NCI-H1417 (cell line): ENCODE data around the gene MTG2.

Source experiments
- DNase-seq, 3 experiments: peaks; one replicate each; lab custom pipeline; 2025; lab: John Stamatoyannopoulos, UW

MTG2 gene, protein sequence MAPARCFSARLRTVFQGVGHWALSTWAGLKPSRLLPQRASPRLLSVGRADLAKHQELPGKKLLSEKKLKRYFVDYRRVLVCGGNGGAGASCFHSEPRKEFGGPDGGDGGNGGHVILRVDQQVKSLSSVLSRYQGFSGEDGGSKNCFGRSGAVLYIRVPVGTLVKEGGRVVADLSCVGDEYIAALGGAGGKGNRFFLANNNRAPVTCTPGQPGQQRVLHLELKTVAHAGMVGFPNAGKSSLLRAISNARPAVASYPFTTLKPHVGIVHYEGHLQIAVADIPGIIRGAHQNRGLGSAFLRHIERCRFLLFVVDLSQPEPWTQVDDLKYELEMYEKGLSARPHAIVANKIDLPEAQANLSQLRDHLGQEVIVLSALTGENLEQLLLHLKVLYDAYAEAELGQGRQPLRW

DNA sequence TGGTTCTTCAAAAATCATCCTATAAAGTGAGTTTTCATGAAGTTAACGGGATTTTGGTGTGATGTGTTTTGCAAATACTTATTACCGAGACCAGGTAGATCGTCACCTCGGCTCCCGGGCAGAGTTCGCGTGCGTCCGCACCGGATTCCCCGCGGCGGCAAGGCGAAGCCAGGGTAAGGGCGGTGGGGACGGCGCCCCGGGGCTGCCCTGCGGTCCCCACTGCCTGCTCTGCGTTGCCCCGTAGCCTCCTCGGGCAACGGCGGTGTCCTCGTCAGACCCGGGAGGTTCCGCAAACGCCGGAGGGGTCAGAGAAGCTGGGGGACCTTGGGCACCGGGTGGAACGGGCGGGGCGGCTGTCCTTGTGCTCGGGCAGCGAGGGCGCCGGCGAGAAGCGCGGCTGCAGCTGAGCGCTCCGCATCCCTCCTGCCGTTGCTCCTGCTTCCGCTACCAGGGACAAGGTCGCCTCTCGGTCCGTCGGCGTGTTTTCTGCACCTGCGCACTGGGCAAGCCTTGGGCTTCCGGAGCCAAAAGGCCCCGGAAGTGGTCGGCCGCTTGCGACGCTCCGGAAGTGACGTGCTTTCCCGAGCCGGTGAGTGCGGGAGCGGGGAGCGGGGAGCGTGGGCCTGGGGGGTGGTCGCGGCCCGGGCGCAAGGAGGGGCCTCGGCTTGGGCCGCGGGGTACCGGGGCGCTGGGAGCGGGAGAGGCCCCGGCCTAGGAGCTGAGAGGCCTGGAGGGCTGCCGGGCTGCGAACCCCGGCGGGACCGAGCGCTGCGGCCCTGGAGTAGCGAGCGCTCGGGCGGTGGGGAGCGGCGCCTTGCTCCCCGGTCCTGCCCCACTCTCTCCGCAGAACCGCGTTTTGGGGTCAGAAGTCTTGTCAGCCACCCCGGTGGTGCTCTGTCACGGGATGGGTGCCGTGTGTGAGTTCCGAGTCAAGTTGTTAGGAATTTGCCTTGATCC lies at the start of gene MTG2:
MTG2 (plus strand) TSS at position 560 of the 957 bp plus-strand sequence. CDS start 10,393 bp downstream, outside the sequence.
- peak; percentile 98 for DNase-seq

DNA sequence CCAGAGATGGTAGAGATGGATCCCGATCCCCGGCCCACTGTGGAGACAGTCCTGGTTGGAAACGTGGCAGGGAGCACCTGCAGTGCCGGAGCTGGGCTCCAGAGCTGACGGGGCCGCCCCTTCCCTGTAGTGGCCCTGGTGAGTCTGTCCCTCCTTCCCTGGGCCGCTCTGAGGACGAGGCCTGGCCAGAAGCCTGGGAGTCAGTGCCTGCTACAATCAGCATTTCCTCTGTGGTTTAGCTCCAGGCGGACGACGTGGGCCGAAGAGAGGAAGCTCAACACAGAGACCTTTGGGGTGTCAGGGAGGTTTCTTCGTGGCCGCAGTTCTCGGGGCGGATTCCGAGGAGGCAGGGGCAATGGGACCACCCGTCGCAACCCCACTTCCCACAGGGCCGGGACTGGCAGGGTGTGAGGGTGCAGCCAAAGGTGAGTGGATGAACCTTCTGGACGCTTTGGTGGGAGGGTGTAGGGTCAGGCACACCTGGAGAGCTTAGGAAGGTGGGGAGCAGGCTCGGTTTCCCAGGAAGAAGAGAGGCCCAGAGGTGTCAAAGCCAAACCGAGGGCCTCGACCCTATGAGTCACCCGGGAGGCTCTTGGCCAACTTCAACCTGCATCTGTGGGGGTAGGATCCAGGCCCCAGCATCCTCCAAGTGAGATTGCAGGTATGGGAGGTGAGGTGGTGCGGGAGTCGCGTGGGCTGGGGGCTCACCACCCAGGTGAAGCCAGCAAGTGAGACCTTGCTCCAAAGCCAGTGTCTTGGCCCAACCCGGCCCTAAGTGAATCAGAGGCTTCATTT lies 49.6 kb upstream of the MTG2 start:
- no peak for DNase-seq

DNA sequence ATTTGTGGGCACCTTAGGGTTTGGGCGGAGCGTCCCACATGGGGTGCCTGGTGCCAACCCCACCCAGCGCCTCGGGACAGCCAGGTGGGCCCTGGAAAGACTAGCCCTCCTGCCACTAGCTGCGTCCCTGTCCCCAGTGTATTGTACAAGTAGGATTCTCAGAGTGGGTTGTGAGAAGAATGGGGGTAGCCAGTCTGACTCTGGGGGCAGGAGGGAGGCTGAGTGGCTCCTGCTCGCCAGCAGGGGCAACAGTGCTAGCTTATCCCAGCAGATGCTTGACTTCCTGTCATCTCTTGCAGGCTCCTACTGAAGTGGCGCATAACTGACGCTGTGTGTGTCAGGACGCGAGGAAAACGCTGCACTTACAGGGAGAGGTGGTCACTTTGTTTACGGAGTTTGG lies 49.0 kb upstream of the MTG2 start:
- DNase-seq, result no peak

DNA sequence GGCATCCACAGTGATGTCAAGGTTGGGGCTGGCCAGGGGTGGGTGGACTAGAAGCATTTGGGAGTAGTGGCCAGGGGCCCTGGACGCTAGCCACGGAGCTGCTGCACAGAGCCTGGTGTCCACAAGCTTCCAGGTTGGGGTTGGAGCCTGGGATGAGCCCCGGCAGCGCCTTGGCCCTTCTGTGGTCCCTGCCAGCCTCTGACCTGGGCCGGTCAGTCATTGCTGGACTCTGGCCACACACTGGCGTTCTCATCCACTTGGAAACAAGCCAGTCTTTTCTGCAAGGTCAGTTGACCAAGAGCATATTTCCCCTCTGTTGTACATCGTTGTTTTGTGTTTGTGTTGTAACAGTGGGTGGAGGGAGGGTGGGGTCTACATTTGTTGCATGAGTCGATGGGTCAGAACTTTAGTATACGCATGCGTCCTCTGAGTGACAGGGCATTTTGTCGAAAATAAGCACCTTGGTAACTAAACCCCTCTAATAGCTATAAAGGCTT lies 48.0 kb upstream of the MTG2 start:
- no peak for DNase-seq

DNA sequence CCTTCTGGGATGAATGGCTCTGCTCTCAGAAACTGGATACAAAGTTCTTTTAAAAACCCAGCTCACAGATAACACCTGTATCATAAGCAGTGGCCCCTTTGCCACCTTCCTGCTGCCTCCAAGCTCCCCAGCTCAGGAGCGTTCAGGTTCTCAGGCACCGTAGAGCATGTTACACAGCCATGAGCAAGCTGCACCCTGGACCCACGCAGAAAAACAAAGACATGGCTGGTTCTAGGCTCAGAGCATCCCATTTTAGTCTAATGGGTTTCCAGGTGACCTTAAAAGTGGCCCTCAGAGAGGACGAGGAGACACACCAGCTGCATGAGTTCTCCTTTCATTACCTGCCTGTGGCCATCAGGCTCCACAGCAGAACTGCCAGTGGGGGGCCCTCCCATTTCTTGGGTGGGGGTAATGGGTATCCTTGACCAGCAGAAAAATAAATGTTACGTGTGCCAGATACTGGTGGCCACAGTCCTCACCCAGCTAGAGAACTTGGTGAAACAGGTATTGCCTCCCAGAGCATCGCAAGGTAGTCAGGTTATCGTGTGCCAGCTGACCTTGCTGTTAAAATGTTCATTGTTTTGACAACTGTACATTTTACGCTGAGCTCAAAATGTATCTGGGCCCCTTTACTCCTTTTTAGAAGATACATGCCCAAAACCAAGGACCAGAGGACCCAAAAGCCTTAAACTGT lies 47.1 kb upstream of the MTG2 start:
- no peak for DNase-seq

DNA sequence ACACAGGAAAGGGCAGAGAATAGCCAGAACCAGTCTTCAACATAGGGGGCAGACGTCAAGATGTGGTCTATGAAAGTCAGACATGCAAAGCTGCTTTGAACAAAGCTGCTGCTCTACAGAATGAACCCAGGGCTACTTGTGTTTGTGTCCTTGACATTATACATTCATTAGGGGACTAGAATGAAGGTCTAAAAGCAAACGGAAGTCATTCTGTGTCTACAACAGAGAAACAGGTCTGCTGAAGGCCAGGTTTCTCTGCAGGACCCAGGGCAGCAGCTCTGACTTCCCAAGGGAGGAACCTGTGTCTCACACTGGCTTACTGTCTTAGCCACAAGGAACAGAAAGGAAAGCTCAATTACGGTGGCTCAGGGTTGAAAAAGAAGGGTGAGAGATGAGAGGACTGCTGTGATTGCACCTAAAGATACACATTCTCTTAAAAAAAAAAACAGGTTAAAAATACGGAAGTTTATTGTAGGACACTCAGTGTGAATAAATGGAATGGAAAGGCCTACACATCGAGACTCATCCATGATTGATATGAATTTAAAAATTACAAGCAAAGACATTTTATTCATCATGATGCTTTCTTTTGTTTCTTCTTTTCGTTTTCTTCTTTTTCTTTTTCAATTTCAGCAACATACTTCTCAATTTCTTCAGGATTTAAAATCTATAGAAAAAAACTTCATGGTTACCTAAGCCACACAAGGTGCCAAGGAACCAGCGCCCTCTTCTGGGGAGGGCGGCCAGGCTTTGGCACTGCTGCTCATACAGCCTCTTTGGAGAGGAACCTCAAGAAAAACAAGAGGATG lies 46.3 kb upstream of the MTG2 start:
- peak; percentile 47 to 70 (median 48) for DNase-seq

DNA sequence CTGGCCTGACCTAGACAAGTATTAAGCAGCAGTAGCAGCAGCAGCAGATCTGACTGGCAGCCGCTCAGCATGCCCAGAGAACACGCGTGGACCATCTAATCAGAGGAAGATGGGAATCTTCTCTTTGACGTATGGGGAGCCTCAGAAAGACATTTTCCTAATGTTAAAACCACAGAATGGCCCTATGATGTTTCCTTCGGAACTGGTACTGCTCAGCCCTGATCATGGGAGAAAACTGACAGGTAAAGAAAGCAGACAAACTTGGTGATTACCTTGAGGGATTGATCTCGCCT lies 45.8 kb upstream of the MTG2 start:
- DNase-seq, result no peak

DNA sequence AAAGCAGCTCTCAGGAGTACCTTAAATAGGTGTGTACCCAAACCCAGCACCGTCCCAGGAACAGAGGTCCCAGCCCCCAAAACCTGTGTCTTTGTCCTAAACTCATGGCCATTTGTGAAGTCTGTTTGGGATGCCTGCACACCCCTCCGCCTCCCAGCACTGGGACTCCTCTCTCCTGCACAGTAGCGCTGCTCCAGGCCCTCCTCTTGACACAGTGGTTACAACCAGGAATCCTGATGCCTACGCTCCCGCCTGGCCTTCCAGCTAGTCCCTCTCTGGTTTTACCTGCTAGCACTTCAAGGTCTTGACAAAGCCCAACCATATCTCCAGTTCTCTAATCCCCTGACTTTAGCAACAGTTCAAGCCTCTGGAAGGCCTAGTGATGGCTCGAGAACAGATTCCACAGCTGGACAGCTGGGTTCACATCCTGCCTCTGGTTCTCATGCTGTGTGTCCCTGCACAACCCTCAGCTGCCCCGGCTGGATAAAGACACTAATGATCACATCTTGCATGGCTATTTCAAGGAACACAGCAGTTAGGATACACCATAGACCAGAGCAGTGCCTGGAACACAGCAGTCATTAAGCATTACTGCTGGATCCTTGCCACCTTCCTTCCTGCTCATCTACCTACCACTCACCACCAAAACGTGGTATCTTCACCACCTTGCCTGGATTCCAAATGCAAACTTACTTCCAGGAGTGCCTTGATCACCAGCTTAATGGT lies 45.2 kb upstream of the MTG2 start:
- no peak for DNase-seq

DNA sequence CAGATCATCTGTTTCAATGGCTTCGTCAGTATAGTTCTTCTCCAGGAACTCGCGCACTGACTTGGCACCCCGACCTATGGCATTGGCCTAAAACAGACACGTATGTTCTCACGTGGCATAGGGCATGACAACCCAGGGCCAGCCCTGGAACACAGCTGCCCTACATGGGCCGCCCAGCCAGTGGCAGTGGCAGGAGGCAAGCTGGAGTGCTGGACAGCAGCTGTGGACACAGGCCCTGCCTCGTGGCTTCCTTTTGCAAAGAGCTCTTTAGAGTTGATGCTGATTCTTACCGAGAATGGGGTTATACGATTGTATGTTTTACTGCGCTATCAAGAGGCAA lies 44.7 kb upstream of the MTG2 start:
- DNase-seq, result no peak

DNA sequence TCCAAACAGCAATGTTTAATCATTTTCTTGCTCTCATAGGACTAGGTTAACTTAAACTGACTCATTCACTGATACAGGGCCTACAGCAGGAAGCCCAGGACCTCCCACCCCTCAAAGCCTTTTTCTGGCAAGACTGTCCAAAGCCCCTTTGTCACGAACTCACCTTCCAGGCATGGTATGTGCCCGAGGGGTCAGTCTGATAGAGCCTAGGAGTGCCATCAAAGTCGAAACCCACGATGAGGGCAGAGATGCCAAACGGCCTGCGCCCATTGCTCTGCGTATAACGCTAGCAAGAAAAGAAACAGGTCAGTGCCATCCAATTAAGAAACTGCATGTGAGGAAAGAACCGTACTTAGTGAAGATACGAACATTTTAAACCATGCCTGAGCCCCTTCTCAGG lies 43.9 kb upstream of the MTG2 start:
- no peak for DNase-seq

DNA sequence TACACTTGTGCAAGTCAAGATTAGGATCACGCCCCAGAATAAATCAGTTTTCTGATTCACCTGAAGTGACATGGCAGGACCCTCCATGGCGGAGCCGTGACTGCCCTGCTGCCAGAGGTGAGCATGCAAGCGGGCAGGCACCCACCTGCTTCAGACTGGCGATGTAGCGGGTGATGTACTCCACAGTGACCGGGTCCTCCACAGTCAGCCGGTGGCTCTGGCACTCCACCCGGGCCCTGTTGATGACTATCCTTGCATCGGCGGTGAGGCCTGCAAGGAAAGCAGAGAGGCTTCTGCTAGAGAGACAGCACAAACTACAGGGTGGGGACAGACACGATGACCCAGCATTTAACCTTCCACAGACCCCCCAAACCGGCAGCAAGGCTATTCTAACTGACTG lies 43.2 kb upstream of the MTG2 start:
- no peak for DNase-seq

DNA sequence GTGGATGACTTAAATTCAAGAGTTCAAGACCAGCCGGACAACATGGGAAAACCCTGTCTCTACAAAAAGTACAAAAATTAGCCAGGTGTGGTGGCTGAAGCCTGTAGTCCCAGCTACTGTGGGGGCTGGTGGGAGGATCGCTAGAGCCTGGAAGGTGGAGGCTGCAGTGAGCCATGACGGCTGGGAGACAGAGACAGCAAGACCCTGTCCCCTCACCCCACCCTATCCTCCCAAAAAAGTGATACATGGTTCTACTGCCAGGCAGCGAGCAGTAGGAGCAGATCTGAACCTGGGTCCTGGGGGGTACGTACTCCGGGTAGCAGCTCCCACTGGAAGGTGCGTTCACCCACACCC lies 41.8 kb upstream of the MTG2 start:
- no peak for DNase-seq

DNA sequence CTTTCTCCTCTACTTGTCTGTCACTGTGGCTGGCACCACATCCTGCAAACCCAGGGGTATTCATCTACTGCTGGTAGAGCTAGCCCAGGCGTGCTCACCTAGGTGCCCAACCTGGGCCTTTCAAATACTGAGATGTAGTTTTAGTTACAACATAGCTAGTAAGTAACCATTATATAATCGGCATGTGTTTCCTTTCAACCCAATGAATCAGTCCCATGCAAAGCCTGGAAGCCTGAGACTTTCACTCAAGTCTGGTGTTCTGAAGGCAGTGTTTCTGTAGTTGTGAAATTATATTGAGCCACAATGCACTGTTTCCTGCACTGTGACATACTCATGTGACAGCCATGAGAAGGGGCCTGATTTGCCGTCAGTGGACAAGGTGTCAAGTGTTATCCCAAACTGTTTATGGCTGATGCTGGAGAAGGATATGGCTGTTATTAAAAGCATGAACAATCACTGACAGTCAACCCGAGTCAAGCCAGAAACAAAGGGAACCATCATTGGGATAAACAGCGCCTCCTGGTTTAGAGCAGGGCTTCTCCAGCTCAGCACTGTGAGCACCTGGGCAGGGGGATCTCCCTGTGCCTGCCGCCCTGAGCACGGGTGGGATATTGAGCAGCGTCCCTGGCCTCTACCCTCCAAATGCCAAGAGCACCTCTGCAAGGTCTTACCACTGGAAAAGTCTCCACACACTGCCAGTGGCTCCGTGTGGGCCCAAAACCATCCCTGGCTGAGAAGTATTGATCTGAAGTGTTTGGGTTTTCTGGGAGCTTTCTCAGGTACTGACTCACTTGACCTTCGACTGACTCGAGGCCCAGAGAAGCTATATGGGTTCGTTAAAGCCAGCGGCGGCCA lies 41.2 kb upstream of the MTG2 start:
- peak in 2 of 3 experiments; percentile 24 to 61 for DNase-seq

DNA sequence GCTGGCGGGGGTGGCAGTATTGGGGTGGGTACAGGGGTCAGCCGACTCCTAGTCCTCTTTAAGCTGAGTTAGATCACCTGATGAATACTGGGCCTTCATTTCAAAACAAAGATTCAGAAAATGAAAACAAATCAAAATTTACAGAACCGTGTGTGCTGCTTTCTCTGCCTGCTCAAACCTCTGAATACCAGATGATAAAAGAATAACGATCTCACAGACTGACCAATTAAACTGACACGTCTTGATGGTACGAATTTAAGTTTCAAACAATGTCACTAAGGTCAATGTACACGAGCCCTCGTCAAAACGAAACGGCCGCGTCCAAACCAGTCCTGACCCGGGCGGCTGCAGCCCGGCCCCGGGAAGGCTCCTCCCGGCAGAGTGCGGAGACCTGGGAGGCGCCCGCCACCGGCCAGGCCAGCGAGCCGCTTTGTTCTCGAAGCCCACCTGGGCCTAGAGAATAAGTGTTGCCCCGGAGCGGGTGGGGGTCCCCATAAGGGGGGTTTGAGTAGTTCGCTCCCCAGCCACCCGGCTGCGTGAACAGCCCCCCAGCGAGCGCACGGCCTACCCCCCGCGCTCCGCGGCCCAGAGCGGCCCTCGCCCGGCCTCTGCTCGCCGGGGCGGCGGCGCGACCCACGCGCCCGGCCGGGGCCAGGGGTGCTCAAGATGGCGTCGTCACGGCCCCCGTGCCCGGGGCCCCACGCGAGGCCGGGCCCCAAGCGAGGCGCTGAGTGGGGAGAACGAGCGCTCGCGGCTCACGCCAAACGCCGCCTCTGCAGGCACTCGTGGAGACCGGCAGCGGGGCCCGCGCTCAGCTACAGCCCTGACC lies 40.4 kb upstream of the MTG2 start:
- DNase-seq, result peak in 2 of 3 experiments; percentile 70

DNA sequence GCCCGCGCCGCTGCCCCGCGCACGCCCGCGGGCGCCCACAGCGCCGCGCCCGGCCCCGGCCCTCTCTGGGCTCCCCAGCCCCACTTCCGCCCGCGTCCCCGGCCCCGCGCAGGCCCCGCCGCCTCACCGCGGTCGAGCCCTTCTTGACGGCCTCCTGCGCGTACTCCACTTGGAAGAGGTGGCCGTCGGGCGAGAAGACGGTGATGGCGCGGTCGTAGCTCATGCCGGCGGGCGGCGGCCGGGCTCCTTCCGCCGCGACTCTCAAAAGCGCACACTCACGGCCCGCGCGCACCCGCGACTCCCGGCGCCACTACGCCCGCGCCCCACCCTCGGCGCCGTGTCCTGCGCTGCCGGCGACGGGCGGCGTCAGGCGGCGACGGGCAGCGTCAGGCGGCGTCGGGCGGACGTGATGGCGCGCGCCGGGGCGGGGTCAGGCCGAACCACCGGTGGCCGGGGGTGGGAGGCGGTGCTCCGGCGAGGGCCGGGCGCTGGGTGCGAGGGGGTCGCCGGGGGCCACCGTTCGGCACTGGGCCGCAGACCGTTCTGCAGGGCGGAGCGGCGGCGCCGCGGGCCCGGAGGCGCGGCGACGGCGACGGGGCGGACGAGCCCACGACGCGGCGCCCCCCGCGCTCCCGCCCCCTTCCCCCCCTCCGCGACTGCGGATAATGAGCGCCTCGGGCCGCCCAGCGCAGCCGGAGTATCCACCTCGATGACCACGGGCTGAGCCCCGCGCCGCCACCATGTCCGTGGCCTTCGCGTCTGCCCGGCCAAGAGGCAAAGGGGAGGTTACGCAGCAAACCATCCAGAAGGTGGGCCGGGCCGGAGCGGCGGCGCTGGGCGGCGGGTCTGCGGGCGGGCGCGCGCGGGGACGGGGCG lies 39.5 kb upstream of the MTG2 start, which contains the start of the genes PSMA7 and SS18L1:
PSMA7 (minus strand) TSS at position 314 of the 876 bp plus-strand sequence; CDS start at position 223, 91 bp downstream.
SS18L1 (plus strand) TSS at position 689 of the 876 bp plus-strand sequence; CDS start at position 741, 52 bp downstream.
- peak; percentile 91 to 94 (median 93) for DNase-seq

DNA sequence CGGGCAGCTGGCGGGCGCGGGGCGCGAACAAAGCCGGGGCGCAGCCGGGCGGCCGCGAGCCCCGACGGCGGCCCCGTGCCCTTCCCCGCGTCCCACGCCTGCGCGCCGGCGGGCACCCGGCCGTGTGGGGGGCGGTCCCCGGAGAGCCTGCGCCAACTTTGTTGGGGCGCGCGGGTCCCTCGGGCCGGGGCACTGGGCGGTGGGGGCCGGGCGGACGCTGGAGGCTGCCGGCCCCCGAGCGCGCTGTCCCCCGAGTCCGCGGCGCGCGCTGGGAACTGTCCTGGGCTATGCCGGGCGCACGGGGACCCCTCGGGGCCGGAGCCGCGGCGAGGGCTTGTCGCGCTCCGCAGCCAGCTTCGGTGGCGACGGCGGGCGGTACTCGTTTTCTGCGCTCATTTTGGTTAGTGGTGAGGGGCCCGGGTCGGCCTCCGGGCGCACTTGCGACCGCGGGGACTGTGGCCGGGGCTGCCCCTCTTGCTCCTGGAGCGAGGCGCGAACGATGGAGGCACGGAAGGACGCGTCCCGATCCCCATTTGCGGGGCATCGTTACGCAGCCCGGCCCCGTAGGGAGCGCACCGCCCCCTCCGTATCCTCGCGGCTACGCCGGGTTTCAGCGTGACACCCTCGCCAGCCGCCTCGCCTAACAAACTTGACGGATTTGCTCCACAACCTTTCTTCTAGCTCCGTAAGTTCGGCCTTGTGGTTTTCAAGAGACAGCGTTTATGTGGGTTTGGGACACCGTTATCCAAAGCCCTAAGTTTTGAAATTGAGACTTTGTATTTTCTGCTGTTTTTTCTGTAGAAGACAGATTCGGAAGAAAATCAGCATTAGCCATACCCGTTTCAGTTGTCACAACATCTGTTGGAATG lies 38.6 kb upstream of the MTG2 start:
- DNase-seq, result peak; percentile 34 to 59 (median 54)
